SK-N-DZ (cell line): ENCODE data around the gene CCNDBP1.
"Not testable (repeated sequence)": the region's sequence is repeated elsewhere in the genome, so short reads cannot be mapped to it uniquely, and the experiment has no call there.

Source experiments
- DNase-seq: peaks from one replicate; pipeline ENCODE4 v3.0.0-alpha.2; 2015; ENCODE audit warnings: low spot score

Gene CCNDBP1

DNA sequence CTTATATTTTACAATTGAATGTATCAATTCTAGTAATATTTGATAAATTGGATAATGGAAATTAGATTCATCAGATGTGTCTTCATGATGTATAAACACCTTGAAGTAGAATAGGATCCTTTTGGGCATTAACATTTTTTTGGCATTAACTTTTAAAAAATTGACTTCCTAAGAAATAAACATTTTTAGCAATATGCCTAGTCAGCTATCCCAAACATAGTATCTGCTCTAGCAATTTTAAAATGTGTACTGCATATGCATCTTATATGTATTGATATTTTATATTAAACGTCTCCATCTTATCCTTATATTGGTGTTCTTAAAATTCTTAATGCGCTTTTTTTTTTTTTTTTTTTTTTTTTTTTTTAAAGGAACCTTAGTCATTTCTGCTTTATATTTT is 8.5 kb downstream of the CCNDBP1 start:
- DNase-seq: no peak

DNA sequence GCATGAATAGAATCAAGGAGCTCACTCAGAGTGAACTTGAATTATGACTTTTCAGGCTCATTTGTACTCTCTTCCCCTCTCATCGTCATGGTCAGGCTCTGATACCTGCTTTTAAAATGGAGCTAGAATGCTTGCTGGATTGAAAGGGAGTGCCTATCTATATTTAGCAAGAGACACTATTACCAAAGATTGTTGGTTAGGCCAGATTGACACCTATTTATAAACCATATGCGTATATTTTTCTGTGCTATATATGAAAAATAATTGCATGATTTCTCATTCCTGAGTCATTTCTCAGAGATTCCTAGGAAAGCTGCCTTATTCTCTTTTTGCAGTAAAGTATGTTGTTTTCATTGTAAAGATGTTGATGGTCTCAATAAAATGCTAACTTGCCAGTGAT is 9.6 kb downstream of the CCNDBP1 start:
- no peak for DNase-seq

DNA sequence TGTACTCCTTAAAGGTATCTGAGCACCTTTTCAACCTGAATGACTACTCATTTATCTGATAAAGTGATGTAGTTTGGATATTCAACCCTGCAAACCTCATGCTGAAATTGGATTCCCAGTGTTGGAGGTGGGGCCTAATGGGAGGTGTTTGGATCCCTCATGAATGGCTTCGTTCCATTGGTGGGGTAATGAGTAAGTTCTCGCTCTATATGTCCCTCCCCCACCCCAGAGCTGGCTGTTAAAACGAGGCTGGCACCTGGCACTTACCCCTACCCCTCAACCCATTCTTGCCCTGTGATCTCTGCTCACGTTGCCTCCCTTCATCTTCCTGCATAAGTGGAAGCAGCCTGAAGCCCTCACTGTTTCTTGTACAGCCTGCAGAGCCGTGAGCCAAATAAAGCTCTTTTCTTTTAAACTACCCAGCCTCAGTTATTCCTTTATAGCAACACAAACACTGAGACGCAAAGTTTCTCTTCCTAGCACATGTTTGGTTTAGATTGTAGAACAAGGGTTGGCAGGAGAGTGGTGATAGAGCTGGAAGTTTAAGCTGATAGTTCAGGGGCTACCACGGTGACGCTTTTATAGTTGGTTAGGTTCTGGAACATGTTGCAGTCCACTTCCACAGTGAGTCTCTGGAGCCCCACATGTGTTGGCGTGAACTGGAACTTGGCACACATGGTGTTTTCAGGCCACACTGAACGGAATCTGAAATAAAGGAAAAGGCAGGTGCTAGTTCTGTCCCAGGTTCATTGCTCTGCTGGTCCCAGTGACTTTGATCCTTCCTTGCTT is 11.8 kb downstream of the CCNDBP1 start:
- DNase-seq: no peak

DNA sequence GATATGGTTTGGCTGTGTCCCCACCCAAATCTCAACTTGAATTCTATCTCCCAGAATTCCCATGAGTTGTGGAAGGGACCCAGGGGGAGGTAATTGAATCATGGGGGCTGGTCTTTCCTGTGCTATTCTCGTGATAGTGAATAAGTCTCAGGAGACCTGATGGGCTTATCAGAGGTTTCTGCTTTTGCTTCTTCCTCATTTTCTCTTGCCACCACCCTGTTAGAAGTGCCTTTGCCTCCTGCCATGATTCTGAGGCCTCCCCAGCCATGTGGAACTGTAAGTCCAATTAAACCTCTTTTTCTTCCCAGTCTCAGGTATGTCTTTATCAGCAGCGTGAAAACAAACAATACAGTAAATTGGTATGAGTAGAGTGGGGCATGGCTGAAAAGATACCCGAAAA is 12.6 kb downstream of the CCNDBP1 start:
- not testable (repeated sequence) for DNase-seq

DNA sequence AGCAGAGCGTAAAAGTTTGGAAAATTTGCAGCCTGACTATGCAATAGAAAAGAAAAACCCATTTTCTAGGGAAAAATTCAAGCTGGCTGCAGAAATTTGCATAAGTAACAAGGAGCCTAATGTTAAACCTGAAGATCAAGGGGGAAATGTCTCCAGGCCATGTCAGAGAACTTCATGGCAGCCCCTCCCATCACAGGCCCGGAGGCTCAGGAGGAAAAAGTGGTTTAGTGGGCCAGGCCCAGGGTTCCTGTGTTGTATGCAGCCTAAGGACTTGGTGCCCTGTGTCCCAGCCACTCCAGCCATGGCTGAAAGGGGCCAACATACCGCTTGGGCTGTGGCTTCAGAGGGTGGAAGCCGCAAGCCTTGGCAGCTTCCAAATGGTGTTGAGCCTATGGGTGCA is 13.4 kb downstream of the CCNDBP1 start:
- not testable (repeated sequence) for DNase-seq

DNA sequence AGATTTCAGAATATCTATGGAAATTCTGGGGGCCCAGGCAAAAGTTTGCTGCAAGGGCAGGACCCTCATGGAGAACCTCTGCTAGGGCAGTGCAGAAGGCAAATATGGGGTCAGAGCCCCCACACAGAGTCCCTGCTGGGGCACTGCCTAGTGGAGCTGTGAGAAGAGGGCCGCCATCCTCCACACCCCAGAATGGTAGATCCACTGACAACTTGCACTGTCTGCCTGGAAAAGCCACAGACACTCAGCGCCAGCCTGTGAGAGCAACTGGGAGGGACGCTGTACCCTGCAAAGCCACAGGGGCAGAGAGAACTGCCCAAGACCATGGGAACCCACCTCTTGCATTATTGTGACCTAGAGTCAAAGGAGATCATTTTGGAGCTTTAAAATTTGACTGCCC is 13.8 kb downstream of the CCNDBP1 start:
- no peak for DNase-seq

DNA sequence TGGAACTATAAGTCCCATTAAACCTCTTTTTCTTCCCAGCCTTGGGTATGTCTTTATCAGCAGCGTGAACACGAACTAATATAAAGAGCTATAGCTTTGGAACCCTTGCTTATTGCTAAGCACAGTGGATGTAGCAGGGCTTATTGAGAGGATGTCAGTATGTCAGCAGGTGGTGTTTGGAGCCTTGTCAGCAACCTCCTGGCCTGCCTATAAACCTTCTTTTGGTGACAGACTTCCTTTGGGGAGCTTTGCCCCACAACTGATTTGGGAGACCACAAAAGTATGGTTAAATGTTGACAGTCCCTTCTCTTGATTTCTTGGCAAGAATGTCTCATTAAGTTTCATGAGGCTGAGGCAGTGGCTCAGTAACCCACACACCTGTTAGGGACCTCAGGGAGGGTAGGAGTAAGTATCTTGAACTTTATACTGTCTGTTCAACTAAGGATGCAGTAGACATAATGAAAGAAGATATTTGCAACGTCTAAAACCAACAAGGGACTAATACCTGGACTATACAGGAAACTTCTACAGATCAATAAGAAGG is 14.8 kb downstream of the CCNDBP1 start:
- no peak for DNase-seq

DNA sequence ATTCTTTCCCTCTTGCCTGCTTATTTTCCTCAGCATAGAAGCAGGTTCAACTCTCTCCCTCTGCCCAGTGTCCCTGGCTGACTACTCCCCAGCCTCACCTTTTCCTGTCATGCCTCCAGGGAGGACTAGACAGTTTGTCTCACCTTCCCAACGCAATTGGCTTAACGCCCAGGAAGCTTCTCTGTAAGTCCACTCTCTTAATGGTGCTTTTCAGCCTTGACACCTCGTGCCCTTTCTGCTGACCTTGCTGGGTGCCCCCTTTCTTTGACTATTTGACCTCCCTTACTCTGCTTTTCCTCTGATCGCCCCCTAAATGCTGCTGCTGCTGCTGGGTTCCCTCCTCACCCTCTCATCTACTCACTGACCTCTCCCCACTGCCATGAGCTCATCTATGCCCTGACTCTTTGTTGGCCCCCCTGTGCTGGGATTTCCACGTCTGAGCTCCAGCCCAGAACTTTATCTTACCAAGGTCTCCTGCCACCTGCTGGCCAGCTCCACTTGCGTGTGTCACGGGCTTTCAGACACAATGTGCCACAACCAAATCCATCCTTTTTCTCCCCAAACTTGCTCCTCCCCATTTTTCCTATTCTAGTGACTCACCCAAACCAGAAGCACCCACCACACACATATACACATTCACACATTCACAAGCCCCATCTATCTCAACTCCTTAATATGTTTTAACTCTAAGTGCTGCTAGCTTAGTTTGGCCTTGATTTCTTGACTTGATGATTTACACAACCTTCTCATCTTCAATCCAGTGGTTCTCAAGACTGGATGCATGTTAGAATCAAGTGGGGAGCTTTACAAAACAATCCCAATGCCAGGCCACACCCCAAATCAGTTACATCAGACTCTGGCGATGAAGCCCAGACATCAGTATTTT is 19.1 kb downstream of the CCNDBP1 start:
- peak; percentile 53 for DNase-seq

DNA sequence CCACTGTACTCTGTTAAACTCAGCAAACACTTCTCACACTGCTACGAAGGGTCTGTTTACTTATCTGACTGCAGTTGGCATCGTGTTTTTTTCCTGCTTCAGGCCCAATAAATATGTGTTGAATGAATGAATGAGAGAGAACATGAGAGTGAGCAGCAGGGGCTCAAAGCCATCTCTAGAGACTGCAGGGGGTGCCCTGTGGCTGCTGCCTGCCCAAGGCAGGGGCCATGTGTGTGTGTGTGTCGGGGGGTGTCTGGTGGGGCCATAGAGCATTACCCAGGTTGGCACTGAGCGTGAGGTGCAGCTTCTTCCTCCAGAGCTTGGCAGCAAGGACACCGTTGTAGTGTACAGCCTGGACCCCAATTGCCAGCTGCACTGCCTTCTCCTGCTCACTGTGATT is 20.9 kb downstream of the CCNDBP1 start:
- DNase-seq: no peak

DNA sequence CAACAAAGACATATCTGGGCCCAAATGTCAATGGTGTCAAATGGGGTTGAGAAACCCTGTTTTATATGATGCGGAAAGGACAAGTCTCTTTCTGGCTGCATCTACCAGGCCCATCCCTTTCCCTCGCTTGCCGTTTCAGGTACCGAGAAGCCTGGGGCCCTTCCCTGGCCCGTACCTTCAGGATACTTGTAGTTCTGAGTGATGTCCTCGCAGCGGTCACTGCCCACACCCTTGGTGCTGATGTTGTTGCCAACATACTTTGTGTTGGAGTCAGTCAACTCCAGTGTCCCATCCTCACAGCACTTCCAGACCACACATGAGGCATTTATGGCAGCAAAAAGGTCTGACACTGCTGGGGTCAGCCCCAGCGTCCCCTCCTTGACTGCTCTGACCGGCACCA is 21.8 kb downstream of the CCNDBP1 start:
- DNase-seq: no peak

DNA sequence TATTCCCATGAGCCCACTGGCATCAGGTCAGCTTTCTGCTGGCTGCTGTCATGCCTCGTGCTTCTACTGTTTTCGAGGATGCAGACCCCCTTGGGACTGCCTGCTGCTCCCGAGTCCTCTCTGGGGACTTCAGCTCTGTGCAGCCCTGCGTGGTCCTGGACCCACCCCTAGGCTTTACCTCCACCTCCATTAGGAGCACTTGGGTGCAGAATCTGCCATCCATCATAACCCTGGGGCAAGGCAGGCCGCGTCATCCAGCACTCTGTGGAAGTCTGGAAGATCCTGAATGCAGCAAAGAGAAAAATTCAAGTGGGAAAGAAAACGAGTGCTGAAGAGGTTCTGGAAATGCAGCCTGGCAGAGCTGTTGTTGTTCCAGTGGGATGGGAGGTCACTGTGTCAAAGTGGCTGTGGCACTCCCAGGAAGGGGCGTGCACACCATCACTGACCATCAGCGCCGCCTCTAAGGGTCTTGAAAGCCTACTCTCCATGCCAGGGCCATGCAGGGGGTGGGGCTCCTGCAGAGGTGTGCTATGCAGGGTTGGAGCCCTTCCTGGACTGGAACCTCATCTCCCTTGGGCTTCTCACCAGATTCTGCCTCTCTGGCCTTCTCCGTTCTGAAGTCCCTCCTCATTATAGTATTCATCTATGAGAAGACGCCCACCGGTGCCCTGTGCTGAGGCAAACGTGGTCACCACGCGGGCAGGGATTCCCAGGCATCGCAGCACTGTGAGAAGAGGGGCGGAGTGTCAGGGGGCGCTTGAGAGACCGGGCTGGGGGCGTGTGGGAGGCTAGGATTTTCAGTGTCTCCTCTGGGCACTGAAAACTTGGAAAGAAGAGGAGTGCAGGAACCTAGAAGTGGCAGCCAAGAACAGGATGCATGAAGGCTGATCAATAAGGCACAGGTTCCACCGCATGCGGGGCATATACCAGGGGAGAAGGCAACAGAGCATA is 23.1 kb downstream of the CCNDBP1 start:
- DNase-seq: no peak

DNA sequence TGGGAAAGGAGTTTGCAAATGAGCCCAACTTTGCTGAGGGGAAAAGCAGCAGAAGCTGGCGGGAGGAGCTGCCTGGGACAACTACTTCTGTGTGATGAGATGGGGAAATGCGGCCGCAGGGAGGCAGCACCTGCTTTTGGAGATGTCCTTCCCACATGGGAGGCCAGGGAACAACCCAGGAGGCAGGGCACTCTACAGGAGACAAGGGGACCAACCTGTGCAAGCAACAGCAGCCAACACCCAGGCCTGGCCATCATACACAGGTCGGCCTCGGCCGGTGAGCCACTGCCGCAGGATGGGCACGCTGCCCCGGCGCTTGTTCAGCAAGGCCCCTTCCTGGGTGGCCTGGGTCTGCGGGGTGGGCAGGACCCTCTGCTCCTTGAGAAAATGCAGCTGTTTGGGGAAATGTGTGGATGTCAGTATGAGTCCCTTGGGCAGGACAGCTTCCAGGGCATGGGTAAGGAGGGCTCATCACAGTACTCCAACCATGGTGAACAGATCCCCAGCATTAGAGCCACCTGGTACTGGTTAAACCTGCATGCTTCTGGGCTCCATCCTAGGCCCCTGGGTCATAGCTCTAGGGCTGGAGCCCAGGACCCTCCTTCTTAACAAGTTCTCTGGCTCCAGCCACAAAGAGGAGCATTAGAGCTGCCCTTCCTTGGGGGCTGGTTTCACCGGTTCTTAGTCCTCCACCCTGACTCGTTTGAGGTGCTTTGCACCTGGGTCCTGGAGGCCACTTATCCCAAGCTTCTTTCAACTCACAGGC is 24.0 kb downstream of the CCNDBP1 start:
- DNase-seq: no peak

DNA sequence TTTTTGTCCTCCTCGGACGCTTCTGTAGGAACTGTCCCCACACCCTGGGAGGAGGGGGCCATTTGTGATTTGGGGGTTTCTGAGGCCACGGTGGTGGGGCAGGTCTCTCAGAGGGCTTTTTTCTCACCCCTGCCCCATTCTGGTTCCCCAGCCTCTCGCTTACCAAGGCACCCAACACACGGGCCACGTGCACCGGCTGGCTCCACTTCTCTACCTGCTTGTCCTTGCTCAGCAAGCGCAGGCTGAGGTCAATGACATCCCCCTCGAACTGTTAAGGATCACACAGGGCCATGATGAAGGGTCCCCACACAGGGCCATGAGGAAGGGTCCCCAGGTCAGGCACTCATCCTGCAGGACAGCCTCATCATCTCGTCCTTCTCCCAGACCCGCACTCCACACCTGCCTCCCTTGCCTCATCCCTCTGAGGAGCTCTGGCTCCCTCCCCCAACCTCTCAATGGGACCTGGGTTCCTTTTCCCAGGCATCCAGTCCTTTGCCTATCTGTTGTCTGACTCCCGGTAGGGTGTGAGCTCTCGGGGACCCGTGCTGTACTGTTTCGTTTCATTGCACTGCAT is 25.1 kb downstream of the CCNDBP1 start:
- no peak for DNase-seq

DNA sequence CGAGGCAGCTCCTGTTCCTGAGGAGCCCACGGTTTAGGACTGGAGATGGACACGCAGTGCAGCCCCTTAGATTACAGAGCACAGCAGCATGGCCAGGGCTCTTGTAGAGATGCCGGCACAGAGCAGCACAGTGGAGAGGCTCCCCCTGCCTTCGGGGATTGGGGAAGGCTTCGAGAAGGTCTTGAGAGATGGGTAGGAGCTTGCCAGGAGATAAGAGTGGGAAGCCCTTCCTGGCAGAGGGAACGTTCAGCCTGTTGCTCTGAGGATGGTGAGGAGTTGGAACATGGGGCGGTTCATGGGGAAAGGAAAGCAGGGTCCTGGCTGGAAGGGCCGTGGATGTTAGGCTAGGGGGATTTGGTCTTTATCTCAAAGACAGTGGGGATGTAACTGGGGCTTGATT is 25.6 kb downstream of the CCNDBP1 start:
- no peak for DNase-seq

DNA sequence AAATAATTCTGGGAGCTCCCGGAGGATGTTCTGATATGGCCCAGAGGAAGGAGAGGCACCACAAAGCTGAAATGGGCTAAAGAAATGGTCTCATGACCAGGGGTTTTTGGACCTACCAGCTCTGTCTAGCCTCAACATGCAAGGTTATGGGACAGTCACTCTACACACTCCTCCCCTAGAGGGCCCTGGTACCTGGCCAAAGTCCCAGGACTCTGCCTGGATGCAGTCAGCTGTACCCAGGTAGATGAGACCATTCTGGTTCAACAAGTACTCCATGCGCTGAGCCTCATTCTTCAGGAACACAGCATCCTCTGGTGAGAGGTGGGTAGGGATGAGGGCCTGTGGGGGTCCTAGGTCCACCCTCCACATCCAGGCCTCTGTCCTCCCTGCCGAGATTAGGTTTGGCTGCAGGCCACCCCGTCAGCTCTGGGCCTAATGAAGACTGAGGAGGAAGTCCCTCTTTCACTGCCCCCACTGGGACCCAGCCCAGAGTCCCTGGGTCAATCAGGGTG is 26.1 kb downstream of the CCNDBP1 start:
- no peak for DNase-seq

DNA sequence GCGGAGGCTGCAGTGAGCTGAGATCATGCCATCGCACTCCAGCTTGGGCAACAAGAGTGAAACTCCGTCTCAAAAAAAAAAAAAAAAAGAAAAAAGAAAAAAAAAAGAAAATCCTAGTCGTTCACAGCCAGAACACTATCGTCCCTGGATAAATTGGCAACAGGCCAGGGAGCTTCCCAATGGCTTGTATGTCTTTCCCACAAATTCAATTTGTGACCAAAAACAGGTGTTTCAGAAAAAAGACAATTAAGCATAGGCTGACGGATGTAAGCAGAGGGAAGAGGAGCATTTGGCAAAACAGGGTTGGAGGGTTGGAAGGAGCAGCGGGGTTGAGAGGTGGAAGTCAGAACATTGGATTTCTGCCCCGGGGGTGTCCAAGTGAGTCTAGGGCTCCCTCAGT is 27.1 kb downstream of the CCNDBP1 start:
- DNase-seq: peak; percentile 86

DNA sequence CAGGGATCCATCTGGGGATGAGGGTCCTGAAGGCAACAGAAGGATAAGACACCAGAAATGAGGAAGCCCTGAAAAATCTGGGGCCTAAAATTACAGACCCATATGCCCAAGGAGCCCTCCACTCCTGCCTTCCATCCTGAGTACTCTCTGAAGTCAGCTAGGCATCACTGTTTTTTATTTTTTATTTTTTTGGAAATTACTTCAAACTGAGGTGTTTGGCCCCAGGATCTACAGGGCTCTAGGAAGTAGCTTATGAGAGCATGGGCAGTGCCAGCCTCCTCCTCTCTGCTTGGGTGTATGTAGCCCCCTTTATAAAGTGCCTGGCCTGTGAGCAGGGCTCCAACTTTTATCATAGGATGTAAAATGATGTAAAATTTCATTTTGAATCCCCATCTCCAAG is 27.7 kb downstream of the CCNDBP1 start:
- no peak for DNase-seq

DNA sequence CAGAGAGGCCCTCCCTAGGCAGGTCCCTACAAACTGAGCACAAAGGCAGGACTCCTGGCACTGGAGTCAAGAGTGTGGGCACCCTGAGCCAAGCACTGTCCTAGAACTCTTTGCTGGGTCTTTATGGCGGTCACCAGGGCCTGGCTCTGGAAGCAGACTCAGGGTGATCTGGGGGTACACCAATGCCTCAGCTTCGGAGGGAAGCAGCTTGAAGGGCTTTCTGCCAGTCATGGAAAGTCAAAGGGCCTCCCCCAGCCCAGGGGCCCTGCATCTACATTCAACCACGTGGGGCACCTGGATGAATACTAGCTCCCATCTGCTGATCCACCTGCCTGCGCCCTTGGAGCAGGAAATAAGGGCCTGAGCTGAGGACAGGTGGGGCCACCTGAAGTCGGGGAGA is 28.3 kb downstream of the CCNDBP1 start:
- DNase-seq: no peak

DNA sequence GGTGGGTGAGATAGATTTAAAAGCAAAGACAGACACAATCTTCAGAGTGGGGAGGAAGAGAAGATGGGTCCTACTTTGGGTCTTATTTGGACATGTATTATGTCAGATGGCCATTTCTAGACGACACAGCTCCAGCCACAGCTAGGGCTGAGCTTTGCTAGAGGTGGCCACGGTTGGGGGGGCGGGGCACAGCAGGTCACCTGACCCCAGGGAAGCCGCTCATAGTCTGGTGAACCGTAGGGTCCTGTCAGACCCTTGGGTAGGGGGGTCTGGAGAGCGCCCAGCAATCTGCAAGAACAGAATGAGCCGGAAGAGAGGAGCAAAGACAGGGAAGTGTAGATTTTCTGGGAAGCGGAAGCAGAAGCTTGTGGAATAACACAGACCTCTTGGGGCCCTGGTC is 29.0 kb downstream of the CCNDBP1 start:
- DNase-seq: no peak
